Measurements from ENCODE around the gene BUD31.

DNA sequence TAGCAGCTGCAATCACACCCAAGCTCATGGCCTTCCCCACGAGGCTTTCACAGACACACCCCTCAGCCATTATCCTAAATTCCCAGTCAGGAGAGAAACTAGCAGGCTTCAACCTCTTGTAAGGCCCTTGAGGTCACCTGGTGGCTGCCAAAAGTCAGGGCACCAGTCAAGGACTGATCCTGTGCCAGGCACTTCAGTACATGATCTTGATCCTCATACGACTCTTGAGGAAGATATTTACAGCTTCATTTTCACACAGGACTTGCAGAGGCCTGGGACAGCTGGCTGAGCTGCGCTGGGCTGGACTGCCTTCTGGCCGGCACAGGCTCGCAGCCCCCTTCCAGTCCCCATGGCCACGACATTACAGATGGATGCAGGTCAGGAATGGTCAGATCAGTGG lies 9.2 kb upstream of the BUD31 start:
- TF ChIP-seq, protein P1, sequence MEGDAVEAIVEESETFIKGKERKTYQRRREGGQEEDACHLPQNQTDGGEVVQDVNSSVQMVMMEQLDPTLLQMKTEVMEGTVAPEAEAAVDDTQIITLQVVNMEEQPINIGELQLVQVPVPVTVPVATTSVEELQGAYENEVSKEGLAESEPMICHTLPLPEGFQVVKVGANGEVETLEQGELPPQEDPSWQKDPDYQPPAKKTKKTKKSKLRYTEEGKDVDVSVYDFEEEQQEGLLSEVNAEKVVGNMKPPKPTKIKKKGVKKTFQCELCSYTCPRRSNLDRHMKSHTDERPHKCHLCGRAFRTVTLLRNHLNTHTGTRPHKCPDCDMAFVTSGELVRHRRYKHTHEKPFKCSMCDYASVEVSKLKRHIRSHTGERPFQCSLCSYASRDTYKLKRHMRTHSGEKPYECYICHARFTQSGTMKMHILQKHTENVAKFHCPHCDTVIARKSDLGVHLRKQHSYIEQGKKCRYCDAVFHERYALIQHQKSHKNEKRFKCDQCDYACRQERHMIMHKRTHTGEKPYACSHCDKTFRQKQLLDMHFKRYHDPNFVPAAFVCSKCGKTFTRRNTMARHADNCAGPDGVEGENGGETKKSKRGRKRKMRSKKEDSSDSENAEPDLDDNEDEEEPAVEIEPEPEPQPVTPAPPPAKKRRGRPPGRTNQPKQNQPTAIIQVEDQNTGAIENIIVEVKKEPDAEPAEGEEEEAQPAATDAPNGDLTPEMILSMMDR (IDR thresholded peaks at IDR 0.05; ENCODE audit: insufficient read depth, low read length, poor library complexity, severe bottlenecking), result no peak
- TF ChIP-seq EZH2phosphoT487 (conservative IDR thresholded peaks at IDR 0.05; ENCODE audit: low read length), result no peak

Measured in SU-DHL-6 (cell line).